H1 (cell line): ENCODE results near the gene LTC4S. TPM values are rescaled to one million over a fixed set of nuclear protein-coding genes. Genes with fewer than 3 reads are reported as not detected.

ENCODE experiments used
- CTCF ChIA-PET: fragments of 300-600 bp; sonication (Branson Sonifier 250); formaldehyde crosslinking; loops from one replicate; lab custom pipeline; 2021; ENCODE audit not compliant: partially characterized antibody; lab: Charles Lee
- POLR2A ChIA-PET: fragments of 300-600 bp; sonication (Branson Sonifier 250); formaldehyde crosslinking; loops from one replicate; lab custom pipeline; 2021; ENCODE audit warnings: inconsistent platforms; ENCODE audit not compliant: partially characterized antibody; lab: Charles Lee
- DNase-seq, 2 experiments: peaks; one replicate each; pipeline versions ENCODE4 v3.0.0 to v3.0.0-alpha.2; 2010 to 2022; ENCODE audit warnings: low spot score in 2 of 2, low read depth in 1 of 2, mixed read lengths in 1 of 2
- FAIRE-seq: peaks from 2 replicates; lab custom pipeline; 2011; peaks lifted over from hg19 to GRCh38; lab: Jason Lieb, UNC
- H2AFZ ChIP-seq: 2 replicates; pipeline ENCODE4 v1.8.1; 2012; ENCODE audit warnings: low read length, inconsistent platforms
- H2AK5ac ChIP-seq: 2 replicates; pipeline ENCODE4 v1.6.1; 2013; ENCODE audit warnings: low read depth, low read length
- H2BK120ac ChIP-seq: replicated peaks from 2 replicates; pipeline ENCODE3; 2013; ENCODE audit warnings: low read depth, low read length, inconsistent platforms
- H2BK12ac ChIP-seq: 2 replicates; pipeline ENCODE4 v1.6.1; 2013; ENCODE audit warnings: low read depth, low read length
- H2BK15ac ChIP-seq: 2 replicates; pipeline ENCODE4 v1.6.1; 2013; ENCODE audit warnings: low read length
- H2BK20ac ChIP-seq: 2 replicates; pipeline ENCODE4 v1.6.1; 2013; ENCODE audit warnings: low read length
- H2BK5ac ChIP-seq: 2 replicates; pipeline ENCODE4 v1.6.1; 2013; ENCODE audit warnings: low read depth, low read length
- H3K14ac ChIP-seq: 2 replicates; pipeline ENCODE4 v1.6.1; 2013; ENCODE audit warnings: inconsistent platforms; ENCODE audit not compliant: insufficient read length
- H3K18ac ChIP-seq: 2 replicates; pipeline ENCODE4 v1.6.1; 2013; ENCODE audit warnings: low read length; ENCODE audit errors: extremely low read depth
- H3K23ac ChIP-seq: 2 replicates; pipeline ENCODE4 v1.6.1; 2013; ENCODE audit warnings: inconsistent platforms; ENCODE audit not compliant: insufficient read length
- H3K23me2 ChIP-seq: 2 replicates; pipeline ENCODE4 v1.6.1; 2013; ENCODE audit warnings: low read depth, low read length
- H3K27ac ChIP-seq: 2 replicates; pipeline ENCODE4 v1.6.1; 2011; ENCODE audit warnings: low read depth, low read length, inconsistent platforms
- H3K27me3 ChIP-seq, 4 experiments: replicated peaks in 1 of 4; 1 replicate in 1 of 4; 2 replicates in 3 of 4; pipeline versions ENCODE4 v1.6.1 to v1.8.1; 2011 to 2013; ENCODE audit warnings: low read length in 3 of 4, mild to moderate bottlenecking in 3 of 4, inconsistent platforms in 2 of 4, mixed read lengths in 2 of 4, moderate library complexity in 1 of 4; ENCODE audit not compliant: control insufficient read depth in 3 of 4, insufficient read depth in 3 of 4; ENCODE audit errors: extremely low read depth in 1 of 4
- H3K36me3 ChIP-seq, 4 experiments: 2 replicates each; pipeline versions ENCODE4 v1.6.1 to v1.8.1; 2011 to 2013; ENCODE audit warnings: mild to moderate bottlenecking in 4 of 4, low read length in 3 of 4, moderate library complexity in 2 of 4, control low read depth in 1 of 4, inconsistent platforms in 1 of 4; ENCODE audit not compliant: insufficient read depth in 4 of 4, control insufficient read depth in 2 of 4
- H3K4ac ChIP-seq: replicated peaks from 2 replicates; pipeline ENCODE3; 2013; ENCODE audit warnings: low read length, low read depth, mixed read lengths, inconsistent platforms; ENCODE audit not compliant: insufficient read length
- H3K4me1 ChIP-seq, 4 experiments: replicated peaks in 1 of 4; 1 replicate in 1 of 4; 2 replicates in 3 of 4; pipeline versions ENCODE4 v1.6.1 to v1.8.1; 2011 to 2013; ENCODE audit warnings: low read length in 3 of 4, inconsistent platforms in 2 of 4, mixed read lengths in 1 of 4; ENCODE audit not compliant: insufficient read depth in 4 of 4, control insufficient read depth in 3 of 4
- H3K4me2 ChIP-seq, 2 experiments: 2 replicates each; pipeline versions ENCODE4 v1.6.1 to v1.8.1; 2011 to 2013; ENCODE audit warnings: low read depth in 2 of 2, low read length in 2 of 2, control low read depth in 1 of 2, inconsistent platforms in 1 of 2, mild to moderate bottlenecking in 1 of 2; ENCODE audit not compliant: insufficient read depth in 1 of 2
- H3K4me3 ChIP-seq, 4 experiments: fragments of 200-600, 300-600 bp in 1 of 4; sonication (generic), shearing (Covaris generic), sonication (Bioruptor Twin) in 1 of 4; 2 replicates each; pipeline versions ENCODE4 v1.5.1 to v1.8.1; 2011 to 2016; ENCODE audit warnings: low read length in 4 of 4, low read depth in 3 of 4, control low read depth in 2 of 4, inconsistent platforms in 2 of 4, mild to moderate bottlenecking in 2 of 4, mixed read lengths in 1 of 4, moderate library complexity in 1 of 4; ENCODE audit not compliant: insufficient read depth in 2 of 4; ENCODE audit errors: extremely low read depth in 1 of 4
- H3K56ac ChIP-seq: replicated peaks from 2 replicates; pipeline ENCODE3; 2013; ENCODE audit warnings: low read depth, mild to moderate bottlenecking, mixed read lengths, low read length, inconsistent platforms; ENCODE audit not compliant: insufficient read length
- H3K79me1 ChIP-seq: 2 replicates; pipeline ENCODE4 v1.6.1; 2013; ENCODE audit warnings: low read depth, low read length, control low read depth
- H3K79me2 ChIP-seq, 2 experiments: 2 replicates each; pipeline versions ENCODE4 v1.6.1 to v1.8.1; 2012 to 2013; ENCODE audit warnings: low read length in 2 of 2, mild to moderate bottlenecking in 2 of 2, inconsistent platforms in 1 of 2; ENCODE audit not compliant: insufficient read depth in 2 of 2, control insufficient read depth in 1 of 2
- H3K9ac ChIP-seq, 4 experiments: replicated peaks in 1 of 4; 1 replicate in 1 of 4; 2 replicates in 3 of 4; pipeline versions ENCODE4 v1.6.1 to v1.8.1; 2011 to 2013; ENCODE audit warnings: low read depth in 3 of 4, low read length in 3 of 4, control low read depth in 2 of 4, mild to moderate bottlenecking in 2 of 4, moderate library complexity in 2 of 4, inconsistent platforms in 1 of 4; ENCODE audit errors: extremely low read depth in 1 of 4
- H3K9me3 ChIP-seq, 2 experiments: 2 replicates each; pipeline versions ENCODE4 v1.6.1 to v1.8.1; 2012 to 2013; ENCODE audit warnings: mild to moderate bottlenecking in 2 of 2, moderate library complexity in 2 of 2, control low read depth in 1 of 2, inconsistent platforms in 1 of 2, low read depth in 1 of 2, low read length in 1 of 2, mixed read lengths in 1 of 2; ENCODE audit not compliant: insufficient read depth in 2 of 2
- H4K20me1 ChIP-seq, 2 experiments: replicated peaks in 1 of 2; 2 replicates each; pipeline versions ENCODE3 to v1.8.1; 2011 to 2013; ENCODE audit warnings: inconsistent platforms in 2 of 2, low read length in 2 of 2, mild to moderate bottlenecking in 1 of 2; ENCODE audit not compliant: insufficient read depth in 2 of 2, control insufficient read depth in 1 of 2
- H4K5ac ChIP-seq: 2 replicates; pipeline ENCODE4 v1.6.1; 2013; ENCODE audit warnings: low read length, low read depth, mixed read lengths, inconsistent platforms; ENCODE audit not compliant: insufficient read length
- H4K8ac ChIP-seq: 2 replicates; pipeline ENCODE4 v1.8.0; 2013; ENCODE audit warnings: mild to moderate bottlenecking, moderate library complexity, low read length, inconsistent platforms; ENCODE audit not compliant: insufficient read depth; ENCODE audit errors: extremely low read depth
- H4K91ac ChIP-seq: replicated peaks from 2 replicates; pipeline ENCODE3; 2013; ENCODE audit warnings: low read length, mixed read lengths, inconsistent platforms; ENCODE audit not compliant: insufficient read length
- HDAC6 ChIP-seq: IDR thresholded peaks from one replicate; pipeline ENCODE4 v1.7.1; 2012; ENCODE audit warnings: low read depth, mild to moderate bottlenecking, inconsistent platforms, low read length, moderate library complexity
- KDM4A ChIP-seq: IDR thresholded peaks from one replicate; pipeline ENCODE4 v1.7.1; 2012; ENCODE audit warnings: low read depth, mild to moderate bottlenecking, moderate library complexity, low read length, inconsistent platforms; ENCODE audit not compliant: severe bottlenecking
- KDM5A ChIP-seq: fragments of 200-600 bp; IDR thresholded peaks from 2 replicates; pipeline ENCODE4 v1.7.1; 2012; ENCODE audit warnings: mild to moderate bottlenecking, low read length, inconsistent platforms, mixed read lengths
- NRF1 ChIP-seq: IDR thresholded peaks from 2 replicates; pipeline ENCODE4 v1.6.1; 2011; ENCODE audit warnings: mild to moderate bottlenecking, low read depth, low read length, improper control_type of control experiment
- RFX5 ChIP-seq: IDR thresholded peaks from 2 replicates; pipeline ENCODE4 v1.6.1; 2011; ENCODE audit warnings: low read depth, low read length, improper control_type of control experiment, borderline replicate concordance
- SIN3A ChIP-seq, 2 experiments: IDR thresholded peaks in 1 of 2; conservative IDR thresholded peaks in 1 of 2; 2 replicates each; pipeline ENCODE4 v1.6.1; 2011 to 2012; ENCODE audit warnings: low read length in 2 of 2, improper control_type of control experiment in 1 of 2, low read depth in 1 of 2, mild to moderate bottlenecking in 1 of 2
- SP4 ChIP-seq: IDR thresholded peaks from 2 replicates; pipeline ENCODE4 v1.6.1; 2012; ENCODE audit warnings: low read length, inconsistent platforms
- SUZ12 ChIP-seq: fragments of 200-600 bp; sonication (generic); IDR thresholded peaks from 2 replicates; pipeline ENCODE4 v1.6.1; 2012; ENCODE audit warnings: mild to moderate bottlenecking, inconsistent platforms, low read length, moderate library complexity, mixed read lengths
- TAF7 ChIP-seq: optimal IDR thresholded peaks from 2 replicates; pipeline ENCODE3; 2011; ENCODE audit warnings: low read depth, mild to moderate bottlenecking, inconsistent platforms, low read length, moderate library complexity, borderline replicate concordance
- TBP ChIP-seq: IDR thresholded peaks from 2 replicates; pipeline ENCODE4 v1.6.1; 2011; ENCODE audit warnings: low read depth, low read length, improper control_type of control experiment
- YY1 ChIP-seq: IDR thresholded peaks from 2 replicates; pipeline ENCODE4 v1.6.1; 2011; ENCODE audit warnings: low read depth, mild to moderate bottlenecking, low read length
- WGBS, 2 experiments: shearing (Covaris generic) in 1 of 2; methylation state at CpG; one replicate each; pipeline versions ENCODE4 v1.1.6 to v1.1.7; 2013 to 2015; ENCODE audit warnings: low lambda C conversion rate in 2 of 2, mixed read lengths in 2 of 2, inconsistent platforms in 1 of 2, low coverage in 1 of 2, missing lambda C conversion rate in 1 of 2; ENCODE audit not compliant: insufficient replicate concordance in 2 of 2, insufficient coverage in 1 of 2, insufficient read length in 1 of 2; ENCODE audit errors: extremely low coverage in 1 of 2, missing lambda C conversion rate in 1 of 2; 5-methylcytosine and 5-hydroxymethylcytosine counted together
- polyA plus RNA-seq, 7 experiments: library from polyadenylated mRNA; depleted of rRNA in 3 of 7; stranded (reverse) in 5 of 7; unstranded in 2 of 7; fragments of >200 nt in 5 of 7; fragments of 200-250 nt in 2 of 7; gene quantifications; 1 replicate in 5 of 7; 2 replicates in 1 of 7; 4 replicates in 1 of 7; pipeline versions ENCODE4 v1.2.1 to v1.2.3, GENCODE V29; 2011 to 2013; ENCODE audit warnings: missing spikeins in 2 of 7, mixed read lengths in 2 of 7
- total RNA-seq: library from RNA; stranded (reverse); fragmentation: NEBNext Ultra II Directional; extraction: Animal tissue kit (Norgen Biotek cat#: 25700); gene quantifications from 2 replicates; pipeline ENCODE4 v1.2.1, GENCODE V29; 2021

LTC4S gene
- total and polyA plus RNA-seq, 2 of the 8 experiments (the other 6 are each of a cell fraction or from before 2014, with no cell fraction given), result 2.2 to 3.7 TPM

DNA sequence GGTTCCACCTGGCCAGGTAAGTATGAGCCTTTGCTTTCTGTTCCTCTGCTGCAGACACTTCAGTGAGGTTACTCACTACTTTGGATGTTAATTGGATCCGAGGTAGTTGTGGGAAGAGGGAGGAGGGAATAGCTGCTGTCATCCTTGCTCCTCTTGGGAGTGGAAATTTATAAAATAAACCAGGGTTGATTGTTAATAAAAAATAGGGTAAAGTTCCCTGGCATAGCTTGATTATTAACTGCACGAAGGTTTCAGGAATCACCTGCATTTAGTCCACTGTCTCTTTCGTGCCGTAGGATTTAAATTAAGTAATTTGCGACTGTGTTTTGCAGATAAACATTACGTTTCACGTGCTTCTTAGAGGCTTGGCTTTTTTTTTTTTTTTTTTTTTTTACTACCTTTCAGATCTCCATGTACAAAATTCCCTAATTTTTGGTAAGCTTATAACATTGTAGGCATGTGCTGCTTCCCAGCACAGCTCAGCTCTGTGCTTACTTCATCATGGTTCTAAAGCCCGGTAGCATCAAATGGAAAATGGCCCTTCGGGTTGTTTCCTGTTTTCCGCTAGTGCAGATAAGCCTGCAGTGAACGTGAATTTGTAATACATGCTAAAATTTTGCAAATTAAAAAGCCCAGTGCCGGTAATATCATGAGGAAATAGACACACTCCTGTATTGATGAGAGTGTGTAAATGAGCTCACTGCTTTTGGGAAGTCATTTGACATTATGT is 26.9 kb upstream of the LTC4S start:
- H3K14ac ChIP-seq, result no peak overlapping the region
- no peak overlapping the region for H4K8ac ChIP-seq
- peaks cover 20 to 54% (median 34%) of the 10 kb centered on the region in 4 experiments for H3K36me3 ChIP-seq
- WGBS, 2 experiments, result 79% methylated on average over 9 of the region's 12 CpGs; no CpG with 5 or more reads in 1 of the 2 experiments
- no peak overlapping the region for H2AK5ac ChIP-seq
- H3K79me2 ChIP-seq, result peaks cover 0 to 48% of the 10 kb centered on the region in 2 experiments; a peak in 2 of 4 replicates
- H3K4me1 ChIP-seq, result peaks cover 3 to 21% (median 4%) of the 10 kb centered on the region in 4 experiments
- H3K4me3 ChIP-seq, result no peak overlapping the region
- H3K4ac ChIP-seq, result no peak overlapping the region
- no peak overlapping the region for H3K27ac ChIP-seq
- H4K5ac ChIP-seq, result no peak overlapping the region
- H2BK20ac ChIP-seq, result no peak overlapping the region
- no peaks in the 10 kb centered on the region for H3K9me3 ChIP-seq
- H4K91ac ChIP-seq, result no peak overlapping the region
- TF ChIP-seq KDM5A (no peak), SP4 (no peak), HDAC6 (no peak), TAF7 (no peak), YY1 (no peak), NRF1 (no peak), KDM4A (no peak), SIN3A (conservative IDR thresholded peaks at IDR 0.05 in 1 of 2, IDR thresholded peaks at IDR 0.05 in 1 of 2; ENCODE audit: low read depth in 1 of 2, low read length in 2 of 2) (no peak), RFX5 (no peak), TBP (no peak), SUZ12 (no peak)
- TF ChIP-seq, all 59 proteins: peak for 0
- Histone ChIP-seq H2BK120ac (no peak overlapping the region), H4K20me1 (peaks cover 18 to 24% of the 10 kb centered on the region in 2 experiments), H2AFZ (no peak overlapping the region), H3K23ac (no peak overlapping the region), H3K9ac (no peak overlapping the region), H3K23me2 (no peaks in the 10 kb centered on the region), H2BK15ac (no peak overlapping the region), H3K56ac (no peak overlapping the region), H3K18ac (no peak overlapping the region), H3K27me3 (no peaks in the 10 kb centered on the region), H3K79me1 (peaks cover 12% of the 10 kb centered on the region), H2BK5ac (no peak overlapping the region), H3K4me2 (no peak overlapping the region), H2BK12ac (no peak overlapping the region)
- DNase-seq, result no peak
- ChIA-PET CTCF (interaction anchor here (0.6 to 6.0 kb wide), 9 partner anchors 12 to 464 kb away, joined by 3 to 53 read pairs (median 4); partner anchors contain the start of gene LTC4S), POLR2A (interaction anchor here (1.0 to 2.5 kb wide), 3 partner anchors 11 to 148 kb away, joined by 3 to 10 read pairs (median 5); no protein-coding TSS in a partner anchor)
- FAIRE-seq, result no peak
